Esophagus (tissue), 2 donors: ENCODE data around the gene PIK3C3. TPM values are rescaled to one million over a fixed set of nuclear protein-coding genes. Genes with fewer than 3 reads are reported as not detected.

ENCODE experiments used
- H3K27ac ChIP-seq, 2 donors: one replicate each; pipeline ENCODE4 v1.5.1; 2013; ENCODE audit warnings: low read depth in 2 of 2, mild to moderate bottlenecking in 2 of 2, inconsistent platforms in 1 of 2, low read length in 1 of 2, moderate library complexity in 1 of 2
- H3K27me3 ChIP-seq, 2 donors: one replicate each; pipeline ENCODE4 v1.6.1; 2013; ENCODE audit warnings: low read length in 2 of 2, control low read depth in 1 of 2, mild to moderate bottlenecking in 1 of 2; ENCODE audit not compliant: insufficient read depth in 2 of 2, control insufficient read depth in 1 of 2
- H3K36me3 ChIP-seq, 2 donors: one replicate each; pipeline ENCODE4 v1.6.1; 2013; ENCODE audit warnings: low read length in 1 of 2; ENCODE audit not compliant: control insufficient read depth in 2 of 2, insufficient read depth in 2 of 2
- H3K4me1 ChIP-seq, 2 donors: one replicate each; pipeline ENCODE4 v1.6.1; 2013; ENCODE audit warnings: low read length in 1 of 2; ENCODE audit not compliant: control insufficient read depth in 2 of 2, insufficient read depth in 2 of 2
- H3K4me3 ChIP-seq, 2 donors: one replicate each; pipeline ENCODE4 v1.5.1; 2013; ENCODE audit warnings: low read length in 2 of 2, mild to moderate bottlenecking in 2 of 2, low read depth in 1 of 2, moderate library complexity in 1 of 2
- H3K9me3 ChIP-seq, 2 donors: one replicate each; pipeline ENCODE4 v1.6.1; 2013; ENCODE audit warnings: mild to moderate bottlenecking in 2 of 2, low read depth in 1 of 2, low read length in 1 of 2, moderate library complexity in 1 of 2; ENCODE audit not compliant: control insufficient read depth in 2 of 2, insufficient read depth in 1 of 2
- WGBS, 2 donors: extraction: QIAGEN DNeasy Blood & Tissue Kit; methylation state at CpG; one replicate each; pipeline ENCODE4 v1.1.7; 2013; 5-methylcytosine and 5-hydroxymethylcytosine counted together
- polyA plus RNA-seq, 2 donors: library from polyadenylated mRNA; stranded (reverse); fragments of 200-250 nt; gene quantifications; one replicate each; pipeline ENCODE4 v1.2.3, GENCODE V29; 2013
- donor health status: healthy with polysubstance abuse.
- donor health status: Bipolar disorder and iron deficiency.

Gene PIK3C3
- polyA plus RNA-seq, 2 donors = 17.1 to 17.5 TPM

GRCh38 chr18:41932899-41933298, 22.1 kb upstream of the PIK3C3 start:
- H3K9me3 ChIP-seq = no peaks in the 10 kb centered on the region
- no peaks in the 10 kb centered on the region for H3K4me1 ChIP-seq
- no peak overlapping the region for H3K27ac ChIP-seq
- H3K36me3 ChIP-seq = no peaks in the 10 kb centered on the region
- H3K27me3 ChIP-seq = peaks cover 0 to 2% of the 10 kb centered on the region in 2 donors
- H3K4me3 ChIP-seq = no peak overlapping the region

DNA sequence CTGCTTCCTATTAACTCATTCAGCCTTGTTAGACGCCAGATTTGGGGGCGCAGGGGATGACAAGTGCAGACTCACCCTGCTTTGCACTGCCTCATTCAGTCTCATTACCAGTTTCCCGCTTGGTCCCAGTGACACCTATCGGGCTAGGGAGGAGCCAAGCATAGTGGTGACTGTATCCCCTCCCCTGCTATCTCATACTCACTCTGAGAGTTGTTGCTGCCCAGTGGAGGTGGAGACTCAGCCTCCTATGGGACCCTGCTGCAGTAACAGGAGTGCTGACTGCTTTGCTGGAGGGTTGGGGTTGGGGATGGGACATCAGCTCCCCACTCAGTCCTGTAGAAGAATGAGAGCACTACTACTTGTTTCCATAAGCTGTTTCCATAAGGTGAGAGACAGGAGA, 21.3 kb upstream of the PIK3C3 start:
- Histone ChIP-seq H3K9me3 (no peaks in the 10 kb centered on the region), H3K4me1 (no peaks in the 10 kb centered on the region), H3K36me3 (no peaks in the 10 kb centered on the region), H3K27me3 (peaks cover 0 to 2% of the 10 kb centered on the region in 2 donors), H3K4me3 (no peak overlapping the region), H3K27ac (no peak overlapping the region)
- 81 to 83% methylated on average over 4 of the region's 4 CpGs for WGBS, 2 donors

GRCh38 chr18:41936471-41937134, 18.4 kb upstream of the PIK3C3 start:
- H3K4me3 ChIP-seq = no peak overlapping the region
- peaks cover 0 to 2% of the 10 kb centered on the region in 2 donors for H3K27me3 ChIP-seq
- H3K36me3 ChIP-seq = no peaks in the 10 kb centered on the region
- 36 to 37% methylated on average over 2 of the region's 2 CpGs for WGBS, 2 donors
- no peaks in the 10 kb centered on the region for H3K4me1 ChIP-seq
- no peak overlapping the region for H3K27ac ChIP-seq
- no peaks in the 10 kb centered on the region for H3K9me3 ChIP-seq

- WGBS, 2 donors = 94 to 96% methylated on average over 2 of the region's 2 CpGs
- H3K4me3 ChIP-seq = no peak overlapping the region
- H3K27me3 ChIP-seq = no peaks in the 10 kb centered on the region
- H3K9me3 ChIP-seq = no peaks in the 10 kb centered on the region
- no peak overlapping the region for H3K27ac ChIP-seq
- no peaks in the 10 kb centered on the region for H3K4me1 ChIP-seq
- H3K36me3 ChIP-seq = no peaks in the 10 kb centered on the region
Measured at GRCh38 chr18:41938445-41938844, 16.6 kb upstream of the PIK3C3 start.

DNA sequence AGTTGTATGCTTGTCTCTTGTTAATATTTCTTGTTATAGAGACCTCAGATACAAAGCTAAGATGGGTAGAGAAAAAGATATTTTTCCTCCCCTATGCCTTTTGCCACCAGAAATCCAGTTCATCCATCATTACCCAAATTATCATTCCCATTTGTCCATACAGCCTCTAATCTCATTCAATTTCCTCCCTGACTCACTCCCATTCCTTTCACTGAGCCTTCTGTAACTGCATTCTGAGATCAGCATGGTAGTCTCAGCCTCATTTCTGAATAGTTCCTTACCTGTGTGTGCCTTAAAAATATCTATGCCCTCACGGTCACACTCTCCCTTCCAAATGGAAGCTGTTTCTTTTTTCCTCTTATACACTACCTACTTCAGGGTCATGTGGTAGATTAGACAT, 15.7 kb upstream of the PIK3C3 start:
- Histone ChIP-seq H3K9me3 (no peaks in the 10 kb centered on the region), H3K4me1 (no peaks in the 10 kb centered on the region), H3K27ac (no peak overlapping the region), H3K36me3 (no peaks in the 10 kb centered on the region), H3K27me3 (no peaks in the 10 kb centered on the region), H3K4me3 (no peak overlapping the region)
- 79 to 94% methylated on average over 1 of the region's 1 CpG for WGBS, 2 donors

DNA sequence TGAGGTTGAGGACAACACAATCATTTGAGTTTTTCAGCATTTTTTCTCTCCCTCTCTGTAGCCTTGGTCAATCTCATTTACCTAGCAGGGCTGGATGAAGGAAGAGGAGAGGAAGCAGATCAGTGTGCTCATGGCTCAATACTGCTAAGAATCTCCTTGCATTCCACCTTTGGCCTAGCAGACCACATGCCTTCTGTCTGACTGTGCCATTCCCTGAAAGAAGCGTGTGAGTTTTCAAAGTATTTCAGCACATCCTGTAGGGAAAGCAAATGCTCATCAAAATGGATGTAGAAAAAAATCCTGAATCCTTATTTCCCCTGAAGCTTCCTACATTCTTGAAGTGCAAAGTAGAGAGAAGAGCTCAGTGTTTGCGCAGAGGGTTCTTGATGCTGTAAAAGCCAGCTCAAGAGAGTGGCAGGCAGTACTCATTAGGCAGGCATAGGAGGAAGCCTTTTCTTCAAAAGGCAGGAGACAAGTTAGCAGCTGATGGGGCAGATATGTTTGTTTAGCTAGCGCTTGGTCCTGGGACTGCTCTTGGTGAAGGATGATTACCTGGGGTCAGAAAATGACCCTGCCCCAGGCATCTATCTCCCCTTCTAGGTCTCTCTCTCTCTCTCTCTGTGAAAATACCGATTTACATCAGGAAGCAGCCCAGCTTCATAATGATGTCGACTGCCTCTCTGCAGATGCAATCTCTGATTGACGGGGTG, 14.4 kb upstream of the PIK3C3 start:
- no peaks in the 10 kb centered on the region for H3K4me1 ChIP-seq
- H3K27me3 ChIP-seq = no peaks in the 10 kb centered on the region
- 50 to 66% methylated on average over 6 of the region's 6 CpGs for WGBS, 2 donors
- no peaks in the 10 kb centered on the region for H3K36me3 ChIP-seq
- no peak overlapping the region for H3K4me3 ChIP-seq
- no peak overlapping the region for H3K27ac ChIP-seq
- no peaks in the 10 kb centered on the region for H3K9me3 ChIP-seq

GRCh38 chr18:41942254-41942653, 12.8 kb upstream of the PIK3C3 start:
- WGBS, 2 donors = 74 to 80% methylated on average over 2 of the region's 2 CpGs
- Histone ChIP-seq H3K27ac (no peak overlapping the region), H3K4me3 (no peak overlapping the region), H3K36me3 (no peaks in the 10 kb centered on the region), H3K9me3 (no peaks in the 10 kb centered on the region), H3K27me3 (no peaks in the 10 kb centered on the region), H3K4me1 (no peaks in the 10 kb centered on the region)

DNA sequence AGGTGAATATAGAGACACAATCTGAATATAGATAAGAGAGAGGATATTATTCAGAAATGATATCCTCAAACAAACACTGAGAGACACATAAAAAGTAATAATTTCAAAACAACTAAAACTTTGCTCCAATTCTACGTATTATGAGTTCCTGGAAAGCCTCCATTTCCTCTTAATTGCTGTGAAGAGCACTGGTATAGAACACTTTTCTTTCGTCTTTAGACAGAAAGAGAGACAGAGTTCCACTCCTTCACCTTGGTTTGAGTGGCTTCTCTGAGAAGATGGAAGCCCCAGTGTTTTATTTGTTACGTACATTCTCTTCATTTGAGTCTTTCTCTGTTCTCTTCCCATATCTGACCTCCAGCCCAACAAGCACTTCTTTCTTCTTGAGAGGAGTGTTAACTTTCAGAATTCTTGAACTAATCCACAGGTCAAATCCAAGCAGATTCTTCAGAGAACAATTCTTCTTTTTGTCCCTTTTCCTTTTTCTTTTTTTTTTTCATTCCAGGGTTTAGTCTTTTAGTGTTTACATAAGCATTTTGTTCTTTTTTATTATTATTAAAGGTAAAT, 6.4 kb upstream of the PIK3C3 start:
- H3K9me3 ChIP-seq = no peaks in the 10 kb centered on the region
- no peak overlapping the region for H3K27ac ChIP-seq
- no peak overlapping the region for H3K4me3 ChIP-seq
- H3K27me3 ChIP-seq = no peaks in the 10 kb centered on the region
- no peaks in the 10 kb centered on the region for H3K36me3 ChIP-seq
- WGBS, 2 donors = 76 to 78% methylated on average over 3 of the region's 3 CpGs
- H3K4me1 ChIP-seq = no peaks in the 10 kb centered on the region

GRCh38 chr18:41949206-41949920, 5.7 kb upstream of the PIK3C3 start:
- Histone ChIP-seq H3K4me3 (no peak overlapping the region), H3K27me3 (no peaks in the 10 kb centered on the region), H3K36me3 (no peaks in the 10 kb centered on the region), H3K27ac (no peak overlapping the region), H3K4me1 (no peaks in the 10 kb centered on the region), H3K9me3 (no peaks in the 10 kb centered on the region)
- 86 to 89% methylated on average over 2 of the region's 2 CpGs for WGBS, 2 donors
